Heart left ventricle (tissue), 13 donors: Measurements from ENCODE around the gene ANKH.

Source experiments
- POLR2A ChIP-seq, 2 donors: fragments of 450-650 bp; IDR thresholded peaks; one replicate each; pipeline ENCODE4 v1.6.1; 2017; ENCODE audit warnings: antibody characterized with exemption in 2 of 2, mild to moderate bottlenecking in 2 of 2, moderate library complexity in 2 of 2
- TF ChIP-seq, protein P1 (sequence below), 12 donors: fragments of 200-600 bp; sonication (generic) in 4 of 12; IDR thresholded peaks; one replicate each; pipeline versions ENCODE4 v1.5.0 to v1.8.0; 2018 to 2022; ENCODE audit warnings: antibody characterized with exemption in 12 of 12, mild to moderate bottlenecking in 5 of 12
- donor health status: ischemic (EF 13 %, LVEDD 7.1; RV severe dilation, severe dysfunction).
- donor health status: DM: no; HTN: yes; CAD: no.
- donor health status: DM: no; HTN: no; CAD: no.
- donor health status: ischemic (EF 25% LVEDD 6.9; RV normal size, moderate dysfunction).
- donor health status: ischemic (EF 25% LVEDD 5.7; RV mildly dilated, moderate dysfunction).
- donor health status: ischemic (EF 35%, LVEDD 5.7; RV mildly dilated, moderate dysfunction).
- donor health status: nonischemic (EF 11% LVEDD 7.7; RV severe dilation, severe dysfunction).
- donor health status: DM: yes; HTN: yes; CAD: no.
- donor health status: PGD.
- donor health status: ischemic (EF 29% LVEDD 5.4; RV normal size, mild dysfunction).
- donor health status: nonischemic (EF 23%, LVEDD 6.1; RV moderate dilation, normal function).

- TF ChIP-seq, protein P1, sequence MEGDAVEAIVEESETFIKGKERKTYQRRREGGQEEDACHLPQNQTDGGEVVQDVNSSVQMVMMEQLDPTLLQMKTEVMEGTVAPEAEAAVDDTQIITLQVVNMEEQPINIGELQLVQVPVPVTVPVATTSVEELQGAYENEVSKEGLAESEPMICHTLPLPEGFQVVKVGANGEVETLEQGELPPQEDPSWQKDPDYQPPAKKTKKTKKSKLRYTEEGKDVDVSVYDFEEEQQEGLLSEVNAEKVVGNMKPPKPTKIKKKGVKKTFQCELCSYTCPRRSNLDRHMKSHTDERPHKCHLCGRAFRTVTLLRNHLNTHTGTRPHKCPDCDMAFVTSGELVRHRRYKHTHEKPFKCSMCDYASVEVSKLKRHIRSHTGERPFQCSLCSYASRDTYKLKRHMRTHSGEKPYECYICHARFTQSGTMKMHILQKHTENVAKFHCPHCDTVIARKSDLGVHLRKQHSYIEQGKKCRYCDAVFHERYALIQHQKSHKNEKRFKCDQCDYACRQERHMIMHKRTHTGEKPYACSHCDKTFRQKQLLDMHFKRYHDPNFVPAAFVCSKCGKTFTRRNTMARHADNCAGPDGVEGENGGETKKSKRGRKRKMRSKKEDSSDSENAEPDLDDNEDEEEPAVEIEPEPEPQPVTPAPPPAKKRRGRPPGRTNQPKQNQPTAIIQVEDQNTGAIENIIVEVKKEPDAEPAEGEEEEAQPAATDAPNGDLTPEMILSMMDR (IDR thresholded peaks at IDR 0.05): no peak
- TF ChIP-seq POLR2A (IDR thresholded peaks at IDR 0.05): no peak
Measured at GRCh38 chr5:14783691-14784090, 87.9 kb downstream of the ANKH start.
